ENCODE data around the gene ARL9.

GRCh38 chr4:56462157-56462556, 43.4 kb upstream of the ARL9 start:
- peak; percentile 17; the same call in 1 of the 2 replicates for TF ChIP-seq POLR2AphosphoS5 (IDR thresholded peaks at IDR 0.05; ENCODE audit: low read depth)
- no peak for TF ChIP-seq CTCF (IDR thresholded peaks at IDR 0.05; ENCODE audit: insufficient read depth, low read length)
- TF ChIP-seq REST (IDR thresholded peaks at IDR 0.05; ENCODE audit: insufficient replicate concordance, low read depth): no peak
- no peak for TF ChIP-seq GABPA (IDR thresholded peaks at IDR 0.05; ENCODE audit: low read depth)
- TF ChIP-seq SPI1 (IDR thresholded peaks at IDR 0.05; ENCODE audit: borderline replicate concordance, low read depth): no peak

Measured in HL-60 (cell line).